ENCODE data around the gene ESYT1. TPM values are rescaled to one million over a fixed set of nuclear protein-coding genes. Genes with fewer than 3 reads are reported as not detected.
A peak's percentile ranks its signal among the peaks of the same experiment; 100 is the strongest.

ESYT1 gene
- total and polyA plus RNA-seq, 9 of the 15 experiments (the other 6 are each of a cell fraction or from before 2014, with no cell fraction given): 132 to 420 (median 164) TPM

DNA sequence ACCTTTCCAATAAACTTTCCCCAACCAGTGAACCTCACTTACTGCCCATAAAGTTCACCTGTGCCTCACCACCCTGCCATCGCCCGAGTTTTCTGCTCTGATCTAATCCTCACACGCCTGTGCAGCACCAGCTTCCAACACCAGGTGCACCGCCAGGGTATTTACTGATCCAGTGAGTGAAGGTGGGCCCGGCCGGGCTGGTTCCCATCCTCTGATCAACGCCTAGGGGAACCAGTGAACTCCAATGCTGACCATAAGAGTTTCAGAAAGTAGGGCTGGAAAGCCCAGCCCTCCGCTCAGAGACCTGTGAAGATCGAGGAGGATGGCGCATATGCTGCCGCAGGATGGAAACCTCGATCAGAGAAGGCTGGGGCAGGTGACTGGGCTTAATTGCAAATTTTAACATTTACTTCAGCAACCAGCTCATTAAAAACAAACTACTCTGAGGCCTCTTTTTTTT lies 23.6 kb downstream of the ESYT1 start (continued):
- TF ChIP-seq DDX20 (tag; IDR thresholded peaks at IDR 0.05; ENCODE audit: low read depth) (no peak), ARID2 (IDR thresholded peaks at IDR 0.05) (no peak), NFIX (CRISPR knock-in tag; IDR thresholded peaks at IDR 0.05; ENCODE audit: low read depth) (no peak), ZNF280B (CRISPR knock-in tag; IDR thresholded peaks at IDR 0.05) (no peak), ATF7 (IDR thresholded peaks at IDR 0.05) (no peak), SMARCC2 (IDR thresholded peaks at IDR 0.05; ENCODE audit: low read depth) (no peak), ZNF175 (CRISPR knock-in tag; IDR thresholded peaks at IDR 0.05; ENCODE audit: low read depth) (0 out of 2 replicates have a peak, but pooled peaks have one; percentile 36), CBX5 (IDR thresholded peaks at IDR 0.05; ENCODE audit: borderline replicate concordance, low read depth) (no peak), ZBTB1 (CRISPR knock-in tag; IDR thresholded peaks at IDR 0.05; ENCODE audit: borderline replicate concordance, low read depth) (no peak), ZNF785 (CRISPR knock-in tag; IDR thresholded peaks at IDR 0.05) (no peak), CTCFL (IDR thresholded peaks at IDR 0.05; ENCODE audit: borderline replicate concordance, insufficient read depth, low read depth, low read length, poor library complexity, severe bottlenecking) (peak; percentile 58), ZNF324 (CRISPR knock-in tag; IDR thresholded peaks at IDR 0.05) (no peak), FIP1L1 (IDR thresholded peaks at IDR 0.05; ENCODE audit: low read depth, low read length, poor library complexity, severe bottlenecking) (no peak), ZNF57 (CRISPR knock-in tag; IDR thresholded peaks at IDR 0.05) (no peak), ZNF354B (CRISPR knock-in tag; IDR thresholded peaks at IDR 0.05) (no peak), ZNF507 (tag; conservative IDR thresholded peaks at IDR 0.05) (no peak), SMAD3 (CRISPR knock-in tag; conservative IDR thresholded peaks at IDR 0.05) (no peak), CREM (IDR thresholded peaks at IDR 0.05; ENCODE audit: low read depth) (0 out of 2 replicates have a peak, but pooled peaks have one; percentile 17), SNRNP70 (optimal IDR thresholded peaks at IDR 0.05; ENCODE audit: low read depth, low read length) (no peak), SPI1 (IDR thresholded peaks at IDR 0.05; ENCODE audit: borderline replicate concordance, low read depth, low read length) (no peak), USF1 (CRISPR knock-in tag; IDR thresholded peaks at IDR 0.05) (peak; percentile 41; the same call in 1 of the 2 replicates), TBP (optimal IDR thresholded peaks at IDR 0.05; ENCODE audit: low read depth, low read length) (peak; percentile 72)
- TF ChIP-seq, protein P1, sequence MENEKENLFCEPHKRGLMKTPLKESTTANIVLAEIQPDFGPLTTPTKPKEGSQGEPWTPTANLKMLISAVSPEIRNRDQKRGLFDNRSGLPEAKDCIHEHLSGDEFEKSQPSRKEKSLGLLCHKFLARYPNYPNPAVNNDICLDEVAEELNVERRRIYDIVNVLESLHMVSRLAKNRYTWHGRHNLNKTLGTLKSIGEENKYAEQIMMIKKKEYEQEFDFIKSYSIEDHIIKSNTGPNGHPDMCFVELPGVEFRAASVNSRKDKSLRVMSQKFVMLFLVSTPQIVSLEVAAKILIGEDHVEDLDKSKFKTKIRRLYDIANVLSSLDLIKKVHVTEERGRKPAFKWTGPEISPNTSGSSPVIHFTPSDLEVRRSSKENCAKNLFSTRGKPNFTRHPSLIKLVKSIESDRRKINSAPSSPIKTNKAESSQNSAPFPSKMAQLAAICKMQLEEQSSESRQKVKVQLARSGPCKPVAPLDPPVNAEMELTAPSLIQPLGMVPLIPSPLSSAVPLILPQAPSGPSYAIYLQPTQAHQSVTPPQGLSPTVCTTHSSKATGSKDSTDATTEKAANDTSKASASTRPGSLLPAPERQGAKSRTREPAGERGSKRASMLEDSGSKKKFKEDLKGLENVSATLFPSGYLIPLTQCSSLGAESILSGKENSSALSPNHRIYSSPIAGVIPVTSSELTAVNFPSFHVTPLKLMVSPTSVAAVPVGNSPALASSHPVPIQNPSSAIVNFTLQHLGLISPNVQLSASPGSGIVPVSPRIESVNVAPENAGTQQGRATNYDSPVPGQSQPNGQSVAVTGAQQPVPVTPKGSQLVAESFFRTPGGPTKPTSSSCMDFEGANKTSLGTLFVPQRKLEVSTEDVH (IDR thresholded peaks at IDR 0.05; ENCODE audit: low read depth, partially characterized antibody): no peak

All from K562 (cell line).